CD4-positive, alpha-beta T cell treated with Interleukin-15 for 4 hours (primary cell): Measurements from ENCODE around the gene FBXO33.
"Not testable (repeated sequence)": the region's sequence is repeated elsewhere in the genome, so short reads cannot be mapped to it uniquely, and the experiment has no call there.

ENCODE experiments used
- DNase-seq: peaks from one replicate; pipeline ENCODE4 v3.0.0-alpha.2; 2020; ENCODE audit warnings: low spot score

FBXO33 gene

DNA sequence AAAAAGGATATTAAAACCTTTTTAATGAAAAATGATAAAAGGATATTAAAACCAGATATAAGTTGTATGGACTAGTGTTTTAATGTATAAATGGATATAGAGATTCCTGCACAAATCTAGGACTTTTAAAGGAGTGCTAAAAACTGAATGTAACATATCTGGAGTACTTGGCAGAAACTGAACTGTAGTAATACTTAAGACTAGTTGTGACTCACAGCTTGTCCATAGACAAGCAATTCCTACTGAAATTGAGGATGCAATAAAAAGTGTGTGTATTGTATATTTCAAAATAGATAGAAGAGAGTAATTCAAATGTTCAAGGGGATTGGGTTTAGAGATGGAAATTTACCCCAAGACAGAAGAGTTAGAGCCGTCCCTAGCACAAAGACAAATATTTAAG, 59.6 kb downstream of the FBXO33 start:
- no peak for DNase-seq

DNA sequence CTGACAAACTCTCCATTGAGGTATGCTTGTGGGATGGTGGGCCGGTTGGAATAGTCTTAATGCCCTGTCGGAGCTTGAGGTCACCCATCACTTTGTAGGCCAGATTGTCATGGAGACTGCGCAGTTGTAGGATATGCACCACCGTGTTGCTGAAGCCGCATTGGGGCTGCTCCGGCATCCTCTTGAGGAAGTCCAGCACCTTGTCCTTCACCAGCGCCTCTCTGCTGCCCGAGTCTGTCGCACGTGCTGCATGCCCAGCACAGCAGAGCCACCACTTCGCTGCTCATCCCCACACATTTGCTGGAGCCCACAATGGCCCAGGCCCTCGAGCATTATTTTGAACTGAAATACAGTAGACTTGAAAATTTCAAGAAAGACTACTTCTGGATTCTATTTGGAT, 61.8 kb downstream of the FBXO33 start:
- no peak for DNase-seq

DNA sequence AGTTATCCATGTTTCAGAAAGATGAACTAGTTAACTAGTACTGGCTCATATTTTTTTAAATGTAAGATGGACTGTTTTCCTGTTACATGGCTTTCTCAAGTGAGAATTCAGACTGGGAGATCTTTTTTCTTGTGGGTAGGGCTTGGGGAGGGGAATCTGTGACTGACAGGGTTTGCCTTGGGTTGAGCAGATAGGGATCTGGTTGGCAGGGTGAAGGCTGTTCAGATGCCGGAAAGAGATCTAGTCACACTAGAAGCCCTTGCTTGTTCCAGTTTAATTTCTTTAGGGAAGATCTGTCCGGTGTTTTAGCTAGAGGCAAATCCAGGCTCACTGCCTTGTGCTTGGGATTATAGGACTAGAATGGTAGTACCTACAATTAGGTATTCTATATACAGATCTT, 63.2 kb downstream of the FBXO33 start:
- no peak for DNase-seq

DNA sequence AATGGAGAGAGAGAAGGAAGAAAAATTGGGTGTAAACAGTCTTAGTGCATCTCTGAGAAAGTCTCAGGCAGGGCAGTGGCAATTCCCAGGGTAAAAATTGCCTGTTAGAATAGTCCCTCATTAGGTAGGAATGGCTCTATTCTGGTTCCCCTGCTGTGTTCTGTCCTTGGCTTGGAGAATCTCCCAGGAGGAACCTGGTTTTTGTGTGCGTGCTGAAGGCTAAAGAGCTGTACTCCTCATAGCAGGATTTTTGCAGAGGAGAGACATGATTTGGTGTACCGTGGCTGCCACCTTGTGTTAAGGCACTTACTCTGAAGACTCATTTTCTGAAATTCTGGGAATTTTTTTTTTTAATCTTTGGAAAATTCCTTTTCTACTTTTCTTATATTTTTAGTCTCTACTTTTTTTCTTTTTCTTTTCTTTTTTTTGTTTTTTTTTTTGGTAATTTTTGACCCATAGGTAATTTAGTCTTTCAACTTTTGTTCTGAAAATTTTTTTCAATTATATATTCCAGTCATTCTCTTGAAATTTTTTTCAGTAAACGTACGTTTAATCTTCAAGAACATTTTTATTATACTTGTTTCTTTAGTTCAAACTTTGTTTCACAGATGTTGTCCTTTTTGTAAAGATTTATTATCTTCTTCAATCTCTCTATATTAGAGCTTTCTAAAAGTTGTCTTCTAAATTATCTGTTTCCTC, 63.8 kb downstream of the FBXO33 start:
- DNase-seq: peak; percentile 12

DNA sequence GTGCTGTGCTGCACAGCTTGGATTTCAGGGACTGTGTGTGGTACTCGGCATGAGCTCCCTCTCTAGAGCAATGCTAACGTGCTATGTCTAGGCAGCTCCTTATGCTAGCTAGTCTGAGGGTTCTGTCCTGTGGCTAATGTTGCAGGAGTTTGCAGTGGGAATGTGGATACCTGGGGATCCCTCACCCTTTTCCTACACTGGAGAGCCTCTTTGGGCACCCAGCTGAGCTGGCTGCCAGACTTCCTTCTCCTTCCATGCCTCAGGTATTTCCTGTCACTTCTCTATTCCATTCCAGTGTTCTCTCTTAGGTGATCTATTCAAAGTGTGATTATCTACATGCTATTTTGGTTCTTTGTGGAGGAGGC, 64.9 kb downstream of the FBXO33 start:
- no peak for DNase-seq

DNA sequence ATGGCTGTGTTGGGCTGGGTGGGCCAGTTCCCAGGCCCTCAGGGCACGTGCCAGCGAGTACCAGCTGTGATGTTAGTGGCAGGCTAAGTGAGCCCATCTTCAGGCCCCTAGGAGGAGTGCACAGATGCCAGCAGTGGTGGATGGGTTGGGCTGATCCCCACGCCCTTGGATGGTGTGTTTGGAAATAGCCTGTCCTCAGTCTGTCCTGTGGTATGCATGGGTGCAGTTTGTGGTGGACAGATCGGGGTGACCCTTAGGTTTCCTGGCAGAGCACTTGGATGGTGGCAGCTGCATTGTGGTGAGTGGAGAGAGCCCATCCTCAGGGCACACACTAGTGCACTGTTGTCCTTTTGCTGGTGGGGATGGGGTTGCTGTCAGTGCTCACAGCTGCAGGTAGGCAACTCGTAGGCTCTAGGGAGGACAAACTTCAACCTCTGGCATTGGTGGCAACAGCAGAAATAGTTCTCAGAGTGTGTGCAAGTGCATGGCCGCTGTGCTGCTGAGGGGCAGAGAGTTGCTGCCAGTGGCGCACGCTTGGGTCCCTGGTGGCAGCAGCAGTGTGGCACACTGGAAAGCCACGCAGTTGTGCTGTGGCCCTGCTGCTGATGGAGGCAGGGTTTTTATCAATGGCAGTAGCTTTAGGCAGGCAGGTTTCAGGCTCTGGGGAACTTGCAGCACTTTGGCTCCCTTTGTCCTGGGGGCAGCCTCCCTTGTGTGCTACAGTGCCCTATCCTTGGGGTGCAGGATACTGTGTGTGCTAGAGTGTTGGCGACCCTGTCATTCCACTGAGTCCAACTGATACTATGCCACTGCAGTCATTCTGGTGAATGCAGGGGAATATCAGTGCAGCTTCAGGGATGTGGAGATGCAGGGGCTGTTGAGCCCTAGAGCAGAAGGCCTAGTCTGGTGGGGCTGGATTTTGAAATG, 65.5 kb downstream of the FBXO33 start:
- DNase-seq: no peak

DNA sequence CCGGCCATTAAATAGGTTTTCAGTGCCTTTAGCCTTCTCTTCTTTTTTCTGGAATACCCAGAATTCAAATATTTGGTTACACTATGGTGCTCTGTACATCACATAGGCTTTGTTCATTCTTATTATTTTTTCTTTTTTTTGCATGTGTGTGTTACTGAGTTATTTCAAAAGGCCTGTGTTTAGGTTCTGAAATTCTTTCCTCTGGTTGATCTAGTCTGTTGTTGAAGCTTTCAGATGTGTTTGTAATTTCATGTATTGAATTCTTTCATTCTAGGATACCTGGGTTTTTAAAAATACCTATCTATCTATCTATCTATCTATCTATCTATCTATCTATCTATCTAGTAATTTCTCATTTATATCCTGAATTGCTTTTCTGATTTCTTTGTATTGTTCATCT, 66.9 kb downstream of the FBXO33 start:
- DNase-seq: no peak

DNA sequence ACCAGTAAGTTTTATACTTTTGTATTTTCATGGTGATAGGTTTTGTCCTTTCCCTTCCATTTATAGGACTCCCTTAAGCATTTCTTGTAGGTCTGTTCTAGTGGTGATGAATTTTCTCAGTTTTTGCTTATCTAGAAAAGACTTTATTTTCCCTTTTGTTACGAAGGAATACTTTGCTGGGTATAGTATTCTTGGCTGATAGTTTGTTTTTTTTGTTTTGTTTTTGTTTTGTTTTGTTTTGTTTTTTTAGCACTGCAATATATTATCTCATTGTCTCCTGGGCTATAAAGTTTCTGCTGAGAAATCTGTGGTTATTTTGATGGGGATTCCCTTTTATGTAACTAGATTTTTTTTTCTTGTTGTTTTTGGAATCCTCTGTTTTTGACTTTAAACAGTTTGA, 67.7 kb downstream of the FBXO33 start:
- DNase-seq: no peak

DNA sequence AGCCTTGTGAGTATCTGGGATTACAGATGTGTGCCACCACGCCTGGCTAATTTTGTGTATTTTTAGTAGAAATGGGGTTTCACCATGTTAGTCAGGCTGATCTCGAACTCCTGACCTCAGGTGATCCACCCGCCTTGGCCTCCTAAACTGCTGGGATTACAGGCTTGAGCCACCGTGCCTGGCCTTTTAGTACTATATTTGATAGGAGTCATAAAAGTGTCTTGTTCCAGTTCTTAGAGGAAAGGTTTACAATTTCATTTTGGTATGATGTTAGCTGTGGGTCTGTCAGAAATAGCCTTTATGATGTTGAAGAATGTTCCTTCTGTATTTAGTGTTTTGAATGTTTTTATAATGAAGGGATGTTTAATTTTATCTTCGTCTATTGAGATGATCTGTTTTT, 70.7 kb downstream of the FBXO33 start:
- not testable (repeated sequence) for DNase-seq

DNA sequence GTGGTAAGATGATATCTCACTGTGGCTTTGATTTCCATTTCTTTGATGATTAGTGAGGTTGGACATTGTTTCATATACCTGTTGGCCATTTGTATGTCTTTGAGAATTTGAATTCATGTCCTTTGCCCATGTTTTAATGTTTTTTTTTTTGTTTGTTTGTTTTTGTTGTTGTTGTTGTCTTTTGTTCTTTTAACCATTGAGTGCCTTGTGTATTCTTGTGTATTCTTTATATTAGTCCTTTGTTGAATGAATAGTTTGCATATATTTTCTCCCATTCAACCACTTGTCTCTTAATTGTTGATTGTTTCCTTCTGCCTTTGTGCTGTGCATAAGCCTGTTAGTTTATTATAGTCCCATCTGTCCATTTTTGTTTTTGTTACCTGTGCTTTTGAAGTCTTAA, 71.9 kb downstream of the FBXO33 start:
- no peak for DNase-seq

DNA sequence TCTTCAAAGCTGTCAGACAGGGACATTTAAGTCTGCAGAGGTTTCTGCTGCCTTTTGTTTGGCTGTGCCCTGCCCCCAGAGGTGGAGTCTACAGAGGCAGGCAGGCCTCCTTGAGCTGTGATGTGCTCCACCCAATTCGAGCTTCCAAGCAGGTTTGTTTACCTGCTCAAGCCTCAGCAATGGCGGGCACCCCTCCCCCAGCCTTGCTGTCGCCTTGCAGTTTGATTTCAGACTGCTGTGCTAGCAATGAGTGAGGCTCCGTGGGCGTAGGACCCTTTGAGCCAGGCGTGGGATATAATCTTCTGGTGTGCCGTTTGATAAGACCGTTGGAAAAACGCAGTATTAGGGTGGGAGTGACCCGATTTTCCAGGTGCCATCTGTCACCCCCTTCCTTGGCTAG, 73.2 kb downstream of the FBXO33 start:
- not testable (repeated sequence) for DNase-seq

DNA sequence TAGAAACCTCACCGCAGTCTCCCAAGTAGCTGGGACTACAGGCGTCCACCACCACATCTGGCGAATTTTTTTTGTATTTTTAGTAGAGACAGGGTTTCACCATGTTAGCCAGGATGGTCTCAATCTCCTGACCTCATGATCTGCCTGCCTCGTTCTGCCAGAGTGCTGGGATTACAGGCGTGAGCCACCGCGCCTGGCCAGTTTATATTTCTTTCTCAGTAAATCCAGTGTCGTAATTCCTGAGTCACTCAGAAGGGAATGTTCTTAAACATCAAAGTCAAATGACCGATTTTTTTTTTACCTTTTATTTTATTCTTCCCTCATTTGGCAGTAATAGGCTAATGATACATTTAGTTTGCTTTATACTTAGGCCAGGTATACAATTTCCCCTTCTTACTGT, 80.5 kb downstream of the FBXO33 start:
- no peak for DNase-seq

DNA sequence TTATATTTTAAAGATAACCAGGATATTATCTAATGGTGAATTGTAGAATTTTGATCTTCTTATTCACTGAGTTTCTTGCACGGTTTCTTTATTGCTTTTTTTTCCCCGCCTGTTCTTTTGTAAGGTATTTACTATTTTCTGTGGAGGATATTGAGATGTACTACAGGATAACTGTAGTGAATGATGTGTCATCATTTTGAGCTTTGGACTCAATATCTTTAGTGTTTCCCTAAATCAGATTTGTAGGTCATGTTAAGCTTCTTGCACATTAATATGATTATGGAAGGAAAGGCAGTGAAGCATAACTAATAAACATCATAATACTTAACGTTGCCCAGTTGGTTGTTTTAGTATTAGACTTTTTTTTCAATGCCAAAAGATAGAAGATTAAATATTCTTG, 81.4 kb downstream of the FBXO33 start:
- no peak for DNase-seq
